Heart right ventricle (tissue), 16 donors: ENCODE data around the gene PLAC8L1. TPM values are rescaled to one million over a fixed set of nuclear protein-coding genes. Genes with fewer than 3 reads are reported as not detected.

Source experiments
- ATAC-seq, 8 donors: fragments of 200-7000 bp; cut with Tn5 transposase; one replicate each; pipeline ENCODE4 v1.9.1; 2020; ENCODE audit warnings: mild to moderate bottlenecking in 8 of 8, moderate library complexity in 8 of 8, moderate number of reproducible peaks in 1 of 8
- DNase-seq, 2 donors: peaks; one replicate each; pipeline ENCODE4 v3.0.0-alpha.2; 2020
- H3K27ac ChIP-seq, 10 donors: fragments of 200-600 bp; sonication (generic) in 2 of 10; one replicate each; pipeline versions ENCODE4 v1.5.0 to v1.8.0; 2020 to 2022; ENCODE audit warnings: mild to moderate bottlenecking in 3 of 10
- H3K27me3 ChIP-seq, 7 donors: fragments of 200-600 bp; one replicate each; pipeline ENCODE4 v1.8.0; 2021 to 2022; ENCODE audit warnings: mild to moderate bottlenecking in 2 of 7
- H3K36me3 ChIP-seq, 9 donors: fragments of 200-600 bp; sonication (generic) in 1 of 9; one replicate each; pipeline versions ENCODE4 v1.5.0 to v1.8.0; 2020 to 2022; ENCODE audit warnings: mild to moderate bottlenecking in 2 of 9
- H3K4me1 ChIP-seq, 9 donors: fragments of 200-600 bp; sonication (generic) in 1 of 9; one replicate each; pipeline versions ENCODE4 v1.5.0 to v1.8.0; 2020 to 2022; ENCODE audit warnings: mild to moderate bottlenecking in 4 of 9
- H3K4me3 ChIP-seq, 10 donors: fragments of 200-600 bp; sonication (generic) in 2 of 10; one replicate each; pipeline versions ENCODE4 v1.5.0 to v1.8.0; 2020 to 2022; ENCODE audit warnings: mild to moderate bottlenecking in 7 of 10, moderate library complexity in 2 of 10
- H3K9me3 ChIP-seq, 11 donors: fragments of 200-600 bp in 10 of 11; sonication (generic) in 2 of 11; one replicate each; pipeline versions ENCODE4 v1.5.0 to v1.8.0; 2013 to 2022; ENCODE audit warnings: mild to moderate bottlenecking in 2 of 11, control low read depth in 1 of 11, moderate library complexity in 1 of 11
- CTCF ChIP-seq, 9 donors: fragments of 200-600 bp; sonication (generic) in 2 of 9; IDR thresholded peaks; one replicate each; pipeline versions ENCODE4 v1.5.0 to v1.8.0; 2021 to 2022; ENCODE audit warnings: antibody characterized with exemption in 9 of 9, mild to moderate bottlenecking in 5 of 9, moderate library complexity in 1 of 9
- WGBS, 2 donors: extraction: QIAGEN DNeasy Blood & Tissue Kit; methylation state at CpG; one replicate each; pipeline ENCODE4 v1.1.7; 2013; ENCODE audit warnings: inconsistent platforms in 1 of 2; 5-methylcytosine and 5-hydroxymethylcytosine counted together
- intact Hi-C, 10 donors: fragments of 100-400 bp; cut with DNase I; formaldehyde crosslinking; loops; one replicate each; pipeline versions ENCODE4 v1.11.1 to v1.14.2; 2022
- polyA plus RNA-seq, 2 donors: library from polyadenylated mRNA; stranded (reverse); fragments of 200-250 nt; gene quantifications; one replicate each; pipeline ENCODE4 v1.2.3, GENCODE V29; 2013
- total RNA-seq, 10 donors: library from RNA; stranded (reverse); fragmentation: NEBNext Ultra II Directional in 3 of 10; extraction: Animal tissue kit (Norgen Biotek cat#: 25700) in 3 of 10; gene quantifications; one replicate each; pipeline versions ENCODE4 v1.2.1 to v1.2.4, GENCODE V29; 2021 to 2023
- donor health status: Arrhythmogenic right ventricular cardiomyopathy.
- donor health status: ischemic (EF 13 %, LVEDD 7.1; RV severe dilation, severe dysfunction).
- donor health status: healthy with polysubstance abuse.
- donor health status: DM: no; HTN: yes; CAD: no.
- donor health status: DM: no; HTN: no; CAD: no.
- donor health status: ischemic (EF 25% LVEDD 6.9; RV normal size, moderate dysfunction).
- donor health status: ischemic (EF 25% LVEDD 5.7; RV mildly dilated, moderate dysfunction).
- donor health status: healthy.
- donor health status: DM: yes; HTN: yes; CAD: no.
- donor health status: Ischemic cardiomyopathy.
- donor health status: ischemic (EF 35%, LVEDD 5.7; RV mildly dilated, moderate dysfunction).
- donor health status: nonischemic (EF 11% LVEDD 7.7; RV severe dilation, severe dysfunction).
- donor health status: DM: yes; HTN: yes; CAD: no.
- donor health status: PGD.
- donor health status: ischemic (EF 29% LVEDD 5.4; RV normal size, mild dysfunction).
- donor health status: nonischemic (EF 23%, LVEDD 6.1; RV moderate dilation, normal function).

Gene PLAC8L1
- total and polyA plus RNA-seq, 12 donors, result 0.16 to 0.98 (median 0.56) TPM; not detected in 7

GRCh38 chr5:146055432-146055831 is 49.9 kb downstream of the PLAC8L1 start:
- ATAC-seq (no peak), DNase-seq (no peak)
- H3K4me1 ChIP-seq, result peaks cover 0 to 15% (median 6%) of the 10 kb centered on the region in 9 donors
- no peaks in the 10 kb centered on the region for H3K36me3 ChIP-seq
- H3K9me3 ChIP-seq, result no peaks in the 10 kb centered on the region
- intact Hi-C loops, result loop anchor here in 7 of 10 donors (5.0 to 10.0 kb wide), 4 partner anchors 72 to 1851 kb away; partner anchors contain the start of gene PRELID2 (in 1 of the 7)
- no peak overlapping the region for H3K27ac ChIP-seq
- no peak for TF ChIP-seq CTCF (IDR thresholded peaks at IDR 0.05)
- H3K27me3 ChIP-seq, result no peaks in the 10 kb centered on the region
- no peak overlapping the region for H3K4me3 ChIP-seq
- WGBS, 2 donors, result 76 to 84% methylated on average over 2 of the region's 2 CpGs

GRCh38 chr5:146052780-146053179 is 52.6 kb downstream of the PLAC8L1 start:
- Histone ChIP-seq H3K27ac (no peak overlapping the region), H3K27me3 (no peaks in the 10 kb centered on the region), H3K36me3 (no peaks in the 10 kb centered on the region), H3K4me1 (peaks cover 0 to 12% (median 0%) of the 10 kb centered on the region in 9 donors), H3K9me3 (no peaks in the 10 kb centered on the region), H3K4me3 (no peak overlapping the region)
- DNase-seq (no peak), ATAC-seq (no peak)
- intact Hi-C loops, result loop anchor here in 8 of 10 donors (5.0 to 10.0 kb wide), 4 partner anchors 75 to 1848 kb away; partner anchors contain the start of gene PRELID2 (in 1 of the 8)
- TF ChIP-seq CTCF (IDR thresholded peaks at IDR 0.05), result peak in 4 of 9 donors; percentile 9 to 33 (median 19)

GRCh38 chr5:146051678-146052077 is 53.7 kb downstream of the PLAC8L1 start:
- TF ChIP-seq CTCF (IDR thresholded peaks at IDR 0.05), result no peak
- Histone ChIP-seq H3K27ac (no peak overlapping the region), H3K4me3 (no peak overlapping the region), H3K36me3 (no peaks in the 10 kb centered on the region), H3K27me3 (no peaks in the 10 kb centered on the region), H3K4me1 (peaks cover 0 to 12% (median 0%) of the 10 kb centered on the region in 9 donors), H3K9me3 (no peaks in the 10 kb centered on the region)
- ATAC-seq (no peak), DNase-seq (no peak)
- intact Hi-C loops, result loop anchor here in 8 of 10 donors (5.0 to 10.0 kb wide), 4 partner anchors 76 to 1847 kb away; partner anchors contain the start of gene PRELID2 (in 1 of the 8)
- WGBS, 2 donors, result 47 to 50% methylated on average over 3 of the region's 3 CpGs

- no peaks in the 10 kb centered on the region for H3K36me3 ChIP-seq
- intact Hi-C loops, result loop anchor here in 8 of 10 donors (5.0 to 10.0 kb wide), 4 partner anchors 77 to 1845 kb away; partner anchors contain the start of gene PRELID2 (in 1 of the 8)
- no peak for DNase-seq
- H3K9me3 ChIP-seq, result no peaks in the 10 kb centered on the region
- H3K4me3 ChIP-seq, result no peak overlapping the region
- H3K27me3 ChIP-seq, result no peaks in the 10 kb centered on the region
- ATAC-seq, result no peak
- H3K4me1 ChIP-seq, result peaks cover 0 to 12% (median 0%) of the 10 kb centered on the region in 9 donors
- H3K27ac ChIP-seq, result peak overlapping the region in 1 of 10 donors; percentile 17
- TF ChIP-seq CTCF (IDR thresholded peaks at IDR 0.05), result no peak
- WGBS, 2 donors, result 79 to 86% methylated on average over 5 of the region's 5 CpGs
Measured at GRCh38 chr5:146050086-146050485, 55.3 kb downstream of the PLAC8L1 start.
